K562 (cell line): ENCODE measurements around the gene SCMH1. TPM values are rescaled to one million over a fixed set of nuclear protein-coding genes. Genes with fewer than 3 reads are reported as not detected.

Source experiments
- BCOR ChIP-seq: fragments of 450-650 bp; IDR thresholded peaks from 2 replicates; pipeline ENCODE4 v1.6.1; 2016
- ELK3 ChIP-seq: fragments of 450-650 bp; formaldehyde crosslinking; IDR thresholded peaks from 2 replicates; pipeline ENCODE4 v1.4.0; 2020; ENCODE audit warnings: mild to moderate bottlenecking
- GTF3C2 ChIP-seq: IDR thresholded peaks from 3 replicates; pipeline ENCODE4 v1.6.1; 2011; ENCODE audit warnings: borderline replicate concordance, mild to moderate bottlenecking, moderate library complexity; ENCODE audit not compliant: insufficient read length; ENCODE audit errors: extremely low read depth
- MEF2A ChIP-seq: IDR thresholded peaks from 2 replicates; pipeline ENCODE4 v1.6.1; 2011; ENCODE audit warnings: low read depth, mild to moderate bottlenecking, low read length, moderate library complexity; ENCODE audit not compliant: control insufficient read depth
- POLR3A ChIP-seq: IDR thresholded peaks from 2 replicates; pipeline ENCODE4 v1.6.1; 2011; ENCODE audit warnings: borderline replicate concordance, mild to moderate bottlenecking, moderate library complexity; ENCODE audit not compliant: insufficient read length, insufficient read depth; ENCODE audit errors: extremely low read depth
- SAP30 ChIP-seq: fragments of 200-600 bp; sonication (generic); IDR thresholded peaks from 2 replicates; pipeline ENCODE4 v1.6.1; 2012; ENCODE audit warnings: borderline replicate concordance, low read depth, mild to moderate bottlenecking, moderate library complexity, low read length, control low read depth, inconsistent platforms; ENCODE audit not compliant: insufficient read depth, poor library complexity, severe bottlenecking
- THRAP3 ChIP-seq: fragments of 450-650 bp; IDR thresholded peaks from 2 replicates; pipeline ENCODE4 v1.6.1; 2016; ENCODE audit warnings: mild to moderate bottlenecking, inconsistent platforms, borderline replicate concordance
- ZNF512 ChIP-seq: IDR thresholded peaks from 2 replicates; pipeline ENCODE4 v1.6.1; 2016; ENCODE audit warnings: missing genetic modification characterization, missing compliant biosample characterization
- polyA plus RNA-seq, 8 experiments: library from polyadenylated mRNA; depleted of rRNA in 4 of 8; stranded (reverse) in 5 of 8; unstranded in 3 of 8; fragments of >200 nt; fragmentation: Nextera tagmentation in 2 of 8; fragmentation: Illumina TruSeq in 1 of 8; extraction: Ambion mirVana in 2 of 8; extraction: Trizol in 1 of 8; gene quantifications; 2 replicates each; pipeline versions ENCODE4 v1.2.1 to v1.2.3, GENCODE V29; 2011 to 2014; ENCODE audit warnings: inconsistent platforms in 1 of 8, missing spikeins in 1 of 8
- total RNA-seq, 7 experiments: library from RNA; depleted of rRNA in 6 of 7; stranded (reverse); fragments of >200 nt in 6 of 7; fragmentation: Illumina TruSeq in 2 of 7; extraction: Trizol in 2 of 7; gene quantifications; 2 replicates each; pipeline versions ENCODE4 v1.2.1 to v1.2.3, GENCODE V29; 2011 to 2021; ENCODE audit warnings: low replicate concordance in 1 of 7

SCMH1 gene
- total and polyA plus RNA-seq, 9 of the 15 experiments (the other 6 are each of a cell fraction or from before 2014, with no cell fraction given): 8.5 to 37.0 (median 26.8) TPM

- TF ChIP-seq GTF3C2 (no peak), SAP30 (no peak), BCOR (no peak), ELK3 (CRISPR knock-in tag) (no peak), THRAP3 (no peak), MEF2A (no peak), ZNF512 (tag) (no peak), POLR3A (no peak)
Measured at GRCh38 chr1:41241749-41242341, at the start of gene SCMH1 (continued).
